PC-9 (cell line): ENCODE measurements around the gene PIEZO2. TPM values are rescaled to one million over a fixed set of nuclear protein-coding genes. Genes with fewer than 3 reads are reported as not detected.
"Not testable (repeated sequence)": the region's sequence is repeated elsewhere in the genome, so short reads cannot be mapped to it uniquely, and the experiment has no call there.

Experiments
- BruUV-seq: library from RNA; stranded (reverse); fragments of 400-500 nt; replicated peaks from 2 replicates; lab custom pipeline; 2021; lab: Mats Ljungman, UMichigan
- CTCF ChIA-PET: fragments of 300-600 bp; sonication (Branson Sonifier 250); formaldehyde crosslinking; loops from one replicate; lab custom pipeline; 2022; ENCODE audit warnings: antibody characterized with exemption; lab: Charles Lee
- POLR2A ChIA-PET: fragments of 300-600 bp; sonication (Branson Sonifier 250); formaldehyde crosslinking; loops from one replicate; lab custom pipeline; 2022; ENCODE audit warnings: antibody characterized with exemption; ENCODE audit not compliant: unreplicated experiment; lab: Charles Lee
- DNase-seq, 2 experiments: peaks; one replicate each; pipeline versions ENCODE4 v3.0.0 to v3.0.0-alpha.2; 2015 to 2022; ENCODE audit warnings: mixed read lengths in 1 of 2
- H2AFZ ChIP-seq: fragments of 200-600 bp; sonication (generic); 2 replicates; pipeline ENCODE4 v1.8.1; 2017; ENCODE audit warnings: antibody characterized with exemption
- H3F3A ChIP-seq: fragments of 200-600 bp; sonication (generic); 2 replicates; pipeline ENCODE4 v1.8.1; 2017; ENCODE audit warnings: antibody characterized with exemption, mild to moderate bottlenecking, low read depth; ENCODE audit not compliant: insufficient read depth
- H3K27ac ChIP-seq: fragments of 200-600 bp; sonication (generic); 2 replicates; pipeline ENCODE4 v1.6.1; 2016; ENCODE audit warnings: mixed run types
- H3K27me3 ChIP-seq: fragments of 200-600 bp; sonication (generic); 2 replicates; pipeline ENCODE4 v1.6.1; 2016; ENCODE audit warnings: low read depth, mixed run types; ENCODE audit not compliant: insufficient read depth
- H3K36me3 ChIP-seq: fragments of 200-600 bp; sonication (generic); 2 replicates; pipeline ENCODE4 v1.6.1; 2016; ENCODE audit warnings: low read depth, mixed run types
- H3K4me1 ChIP-seq: fragments of 200-600 bp; sonication (generic); replicated peaks from 2 replicates; pipeline ENCODE4 v1.6.1; 2016; ENCODE audit warnings: mixed run types; ENCODE audit not compliant: insufficient read depth
- H3K4me2 ChIP-seq: fragments of 200-600 bp; sonication (generic); 2 replicates; pipeline ENCODE4 v1.6.1; 2017; ENCODE audit warnings: mixed run types
- H3K4me3 ChIP-seq: fragments of 200-600 bp; sonication (generic); 2 replicates; pipeline ENCODE4 v1.6.1; 2016; ENCODE audit warnings: mixed run types
- H3K79me2 ChIP-seq: fragments of 200-600 bp; sonication (generic); 2 replicates; pipeline ENCODE4 v1.6.1; 2017; ENCODE audit warnings: low read depth, mixed run types
- H3K9me2 ChIP-seq: fragments of 200-600 bp; sonication (generic); 2 replicates; pipeline ENCODE4 v1.8.1; 2017; ENCODE audit warnings: mild to moderate bottlenecking; ENCODE audit not compliant: insufficient read depth
- H3K9me3 ChIP-seq: fragments of 200-600 bp; sonication (generic); 2 replicates; pipeline ENCODE4 v1.8.1; 2016; ENCODE audit warnings: low read depth; ENCODE audit not compliant: insufficient read depth
- H4K20me1 ChIP-seq: fragments of 200-600 bp; sonication (generic); 2 replicates; pipeline ENCODE4 v1.8.1; 2017; ENCODE audit not compliant: insufficient read depth
- intact Hi-C: fragments of 100-400 bp; cut with micrococcal nuclease; formaldehyde crosslinking; loops from one replicate; pipeline ENCODE4 v1.10.0; 2022; ENCODE audit not compliant: unreplicated experiment
- total RNA-seq: library from RNA; stranded (reverse); gene quantifications from 2 replicates; pipeline ENCODE4 v1.2.3, GENCODE V29; 2021

The PIEZO2 gene
- total RNA-seq, 1 experiment from 2014 or later = not detected

DNA sequence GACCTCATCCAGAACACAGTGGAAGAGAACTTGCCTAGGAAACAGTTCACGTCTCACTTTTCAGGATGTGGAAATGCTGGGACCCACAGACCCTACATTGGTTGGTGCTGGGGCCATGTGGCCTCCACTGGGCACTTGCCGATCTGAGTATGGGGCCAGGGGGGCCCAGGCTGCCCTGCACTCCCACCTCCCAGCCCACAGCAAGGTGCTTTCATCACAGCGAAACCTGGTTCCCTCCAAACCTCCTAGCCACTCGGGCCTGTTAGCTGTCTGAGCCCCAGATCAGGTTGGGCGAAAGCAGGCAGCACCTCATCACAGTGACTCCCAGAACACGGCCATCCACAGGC lies 510.9 kb downstream of the PIEZO2 start:
- H3K36me3 ChIP-seq, CTCF ChIA-PET, H2AFZ ChIP-seq, H3K9me2 ChIP-seq, POLR2A ChIA-PET, H3K4me1 ChIP-seq, H3K27ac ChIP-seq, H3K9me3 ChIP-seq, H3K27me3 ChIP-seq, DNase-seq, H3K79me2 ChIP-seq, H3K4me3 ChIP-seq, H3K4me2 ChIP-seq, intact Hi-C loops, BruUV-seq, H4K20me1 ChIP-seq, H3F3A ChIP-seq: not testable (repeated sequence)

DNA sequence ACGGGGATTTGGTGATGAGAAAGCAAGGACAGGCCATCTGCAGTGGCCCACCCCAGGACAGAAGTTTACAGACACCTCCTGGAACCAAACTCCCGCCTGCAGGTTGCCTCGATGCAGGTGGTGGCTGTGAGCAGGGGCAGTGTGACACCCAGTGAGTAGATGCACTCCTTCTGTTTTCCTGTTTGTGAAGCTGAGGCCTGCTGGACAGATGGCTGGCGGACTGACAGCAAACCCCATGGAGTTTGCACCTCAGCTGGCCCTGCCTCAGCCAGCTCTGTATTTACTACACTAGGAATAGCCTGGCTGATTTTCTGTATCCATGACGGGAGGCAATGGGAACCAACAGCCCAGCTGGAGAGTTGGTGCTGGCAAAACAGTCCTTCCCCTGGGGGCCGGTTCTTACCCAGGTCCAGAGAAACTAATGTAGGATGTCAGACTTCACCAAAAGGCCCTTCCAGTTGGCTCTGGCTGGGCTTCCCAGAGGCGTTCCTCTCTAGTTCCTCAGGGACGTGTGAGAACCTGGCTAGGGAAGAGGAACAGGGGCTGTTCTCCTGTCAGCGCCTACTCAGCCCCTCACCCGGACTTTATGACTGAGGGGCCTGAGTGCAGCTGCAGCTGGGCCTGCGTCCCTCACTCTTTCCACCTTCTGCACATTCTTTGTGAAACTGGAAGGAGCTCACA lies 511.4 kb downstream of the PIEZO2 start:
- H3K9me2 ChIP-seq, H3K4me1 ChIP-seq, CTCF ChIA-PET, H4K20me1 ChIP-seq, H3K9me3 ChIP-seq, H3K36me3 ChIP-seq, H3K27me3 ChIP-seq, H3K27ac ChIP-seq, BruUV-seq, H3K79me2 ChIP-seq, POLR2A ChIA-PET, H2AFZ ChIP-seq, intact Hi-C loops, DNase-seq, H3K4me2 ChIP-seq, H3K4me3 ChIP-seq, H3F3A ChIP-seq: not testable (repeated sequence)

DNA sequence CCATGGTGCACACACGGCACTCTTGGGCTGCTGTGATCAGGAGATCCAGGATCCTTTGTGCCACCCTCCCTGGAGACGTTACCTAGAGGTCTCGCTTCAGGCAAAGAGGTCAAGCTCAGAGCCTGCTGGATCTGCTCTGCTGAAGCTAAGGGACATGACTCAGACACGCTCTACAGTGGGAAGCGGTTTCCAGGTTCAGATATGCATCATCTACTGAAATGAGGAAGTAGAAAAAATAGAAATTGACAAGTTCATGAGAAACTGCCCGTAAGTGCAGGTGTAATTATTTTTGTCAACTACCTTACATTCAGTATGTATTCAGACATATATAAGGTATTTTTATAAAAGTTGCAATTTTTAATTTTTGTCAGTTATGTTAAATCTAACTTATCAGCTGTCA lies 520.3 kb downstream of the PIEZO2 start:
- H3K27me3 ChIP-seq, H3K9me3 ChIP-seq, H3K9me2 ChIP-seq, BruUV-seq, intact Hi-C loops, H3K79me2 ChIP-seq, H3K36me3 ChIP-seq, H3K27ac ChIP-seq, H3K4me3 ChIP-seq, DNase-seq, H3F3A ChIP-seq, H4K20me1 ChIP-seq, POLR2A ChIA-PET, H2AFZ ChIP-seq, H3K4me1 ChIP-seq, CTCF ChIA-PET, H3K4me2 ChIP-seq: not testable (repeated sequence)

DNA sequence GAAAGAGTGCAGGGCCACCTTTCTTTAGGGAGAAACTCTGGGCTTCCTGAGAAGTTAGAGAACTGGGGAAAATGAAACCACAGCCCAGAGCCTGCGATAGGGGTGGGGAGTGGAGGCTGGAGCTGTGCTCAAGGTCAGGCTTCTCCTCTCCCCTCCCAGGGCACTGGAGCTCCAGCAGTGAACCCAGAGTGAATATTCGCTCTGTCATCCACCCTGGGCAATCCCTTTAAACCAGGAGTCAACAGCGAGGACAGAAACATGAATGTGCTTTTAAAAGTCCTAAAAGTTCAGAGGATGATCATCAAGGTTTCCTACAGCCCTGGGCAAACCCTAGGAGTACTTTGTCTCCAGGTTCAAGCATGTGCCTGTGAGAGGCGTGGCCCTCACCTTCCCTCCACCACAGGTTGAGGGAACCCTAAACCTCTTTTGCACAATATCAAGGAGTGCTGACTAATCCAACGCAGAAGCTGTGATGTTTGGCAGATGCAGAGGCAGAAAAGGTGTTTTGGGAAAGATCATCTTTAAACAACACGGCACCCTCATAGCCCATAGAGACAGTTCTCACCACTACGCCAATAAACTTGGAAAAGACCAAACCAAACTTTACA lies 522.7 kb downstream of the PIEZO2 start:
- intact Hi-C loops, H3K36me3 ChIP-seq, H3K4me1 ChIP-seq, H3K4me2 ChIP-seq, H4K20me1 ChIP-seq, DNase-seq, H3K27ac ChIP-seq, CTCF ChIA-PET, H3K9me3 ChIP-seq, H2AFZ ChIP-seq, H3K27me3 ChIP-seq, H3K9me2 ChIP-seq, H3K4me3 ChIP-seq, H3K79me2 ChIP-seq, POLR2A ChIA-PET, BruUV-seq, H3F3A ChIP-seq: not testable (repeated sequence)

DNA sequence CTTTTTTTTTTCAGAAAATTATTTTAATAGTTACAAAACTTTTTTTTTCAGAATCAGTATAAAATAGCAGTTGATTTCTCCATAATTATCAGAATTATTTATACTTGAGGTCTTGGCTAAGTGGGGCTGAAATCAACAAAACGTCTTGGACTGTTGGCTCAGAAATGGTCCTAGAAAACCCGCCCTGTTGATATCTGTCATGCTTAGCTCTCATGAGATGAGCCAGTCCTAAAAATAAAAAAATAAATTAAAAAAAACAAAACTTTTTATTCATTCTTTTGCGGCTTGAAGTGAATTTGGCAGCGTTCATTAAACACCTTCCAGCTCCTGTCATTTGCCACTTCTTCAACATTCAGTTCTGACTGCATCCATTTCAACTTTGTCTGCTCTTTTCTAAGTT lies 525.8 kb downstream of the PIEZO2 start:
- BruUV-seq, H3K9me2 ChIP-seq, H3K4me3 ChIP-seq, H3F3A ChIP-seq, H3K27me3 ChIP-seq, H3K36me3 ChIP-seq, H2AFZ ChIP-seq, H4K20me1 ChIP-seq, intact Hi-C loops, H3K79me2 ChIP-seq, H3K4me2 ChIP-seq, POLR2A ChIA-PET, H3K4me1 ChIP-seq, DNase-seq, H3K27ac ChIP-seq, CTCF ChIA-PET, H3K9me3 ChIP-seq: not testable (repeated sequence)

DNA sequence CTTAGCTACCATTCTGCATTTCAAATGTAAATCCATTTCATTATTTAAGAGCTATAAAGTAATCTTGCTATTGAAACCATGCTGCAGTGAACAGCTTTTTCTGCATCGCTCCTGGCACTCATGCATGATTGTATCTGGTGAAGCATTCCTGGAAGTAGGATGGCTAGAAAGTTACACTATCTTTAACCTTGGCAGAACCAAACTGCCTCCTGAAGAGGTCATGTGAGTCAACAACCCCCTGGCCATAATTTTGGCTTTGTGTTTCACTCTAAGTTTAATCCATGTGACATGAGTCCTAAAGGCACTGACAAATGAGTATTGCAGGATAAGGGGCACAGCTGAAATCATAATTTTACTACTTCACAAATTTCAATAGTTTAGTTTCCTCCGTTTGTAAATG lies 526.4 kb downstream of the PIEZO2 start:
- H3K4me2 ChIP-seq, H3K36me3 ChIP-seq, H4K20me1 ChIP-seq, BruUV-seq, H3K79me2 ChIP-seq, H3K27me3 ChIP-seq, H3K4me3 ChIP-seq, CTCF ChIA-PET, H3K9me2 ChIP-seq, intact Hi-C loops, H3K27ac ChIP-seq, H2AFZ ChIP-seq, H3F3A ChIP-seq, H3K9me3 ChIP-seq, DNase-seq, POLR2A ChIA-PET, H3K4me1 ChIP-seq: not testable (repeated sequence)

DNA sequence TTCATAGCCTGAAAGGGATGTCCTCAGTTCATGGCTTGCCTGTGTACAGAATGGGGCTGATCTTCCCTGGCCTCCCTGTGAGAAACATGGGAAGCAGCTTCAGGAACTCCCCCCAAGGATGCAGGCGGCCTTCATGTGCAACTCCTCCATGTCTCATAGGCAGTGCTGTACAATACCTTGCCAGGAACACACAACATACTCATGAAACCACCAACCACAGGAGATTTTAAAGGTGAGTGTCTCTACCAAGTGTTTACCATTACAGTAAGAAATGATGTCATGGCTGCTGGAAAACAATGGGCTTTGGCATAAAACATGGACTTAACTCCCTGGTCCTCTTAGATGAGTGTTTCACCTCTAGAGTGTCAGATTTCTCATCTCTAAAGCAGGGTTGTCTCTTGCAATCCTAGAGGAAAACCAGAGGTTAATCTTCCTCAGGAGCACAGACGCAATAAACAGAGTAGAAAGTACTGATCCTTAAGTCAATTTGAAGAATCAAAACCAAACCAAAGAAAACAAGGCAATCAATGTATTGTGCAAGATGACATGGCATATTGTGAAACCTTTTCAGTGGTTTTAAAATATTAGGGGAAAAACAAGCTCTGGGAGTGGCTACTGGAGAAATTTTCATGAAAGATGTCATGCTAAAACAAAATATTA lies 528.6 kb downstream of the PIEZO2 start:
- H3K27ac ChIP-seq, CTCF ChIA-PET, H2AFZ ChIP-seq, H3K27me3 ChIP-seq, H3K36me3 ChIP-seq, BruUV-seq, H3F3A ChIP-seq, POLR2A ChIA-PET, H4K20me1 ChIP-seq, H3K9me3 ChIP-seq, H3K4me2 ChIP-seq, H3K9me2 ChIP-seq, intact Hi-C loops, H3K4me1 ChIP-seq, H3K4me3 ChIP-seq, H3K79me2 ChIP-seq, DNase-seq: not testable (repeated sequence)
